ENCODE data around the gene RBM20. TPM values are rescaled to one million over a fixed set of nuclear protein-coding genes. Genes with fewer than 3 reads are reported as not detected.

RBM20 gene
- total and polyA plus RNA-seq, 2 donors, result 1.6 to 3.8 TPM

Other genes starting within 250 kb of the RBM20 start
- gene DUSP5, start 146.4 kb upstream of the RBM20 start, total RNA-seq, result 6.6 TPM
- gene DUSP5, start 146.4 kb upstream of the RBM20 start, polyA plus RNA-seq, result 26.3 TPM
- gene SMC3, start 76.6 kb upstream of the RBM20 start, total RNA-seq, result 63.7 TPM
- 24.6 TPM for gene SMC3, start 76.6 kb upstream of the RBM20 start, polyA plus RNA-seq
- gene PDCD4, start 227.6 kb downstream of the RBM20 start, total RNA-seq, result 113 TPM
- 260 TPM for gene PDCD4, start 227.6 kb downstream of the RBM20 start, polyA plus RNA-seq

Data from thymus (tissue), 2 donors.